H9 (cell line): ENCODE measurements around the gene HK2. TPM values are rescaled to one million over a fixed set of nuclear protein-coding genes. Genes with fewer than 3 reads are reported as not detected.

ENCODE experiments used
- DNase-seq: peaks from one replicate; pipeline ENCODE4 v3.0.0-alpha.2; 2017
- H2AFZ ChIP-seq: one replicate; pipeline ENCODE4 v1.6.1; 2013; ENCODE audit warnings: mild to moderate bottlenecking, low read length, control low read depth, moderate library complexity
- H2AK5ac ChIP-seq: 2 replicates; pipeline ENCODE4 v1.6.1; 2013; ENCODE audit warnings: low read length, control low read depth, mixed read lengths; ENCODE audit not compliant: insufficient read length
- H2BK120ac ChIP-seq: one replicate; pipeline ENCODE4 v1.6.1; 2013; ENCODE audit warnings: low read depth, mild to moderate bottlenecking, low read length, control low read depth, inconsistent platforms; ENCODE audit not compliant: poor library complexity, severe bottlenecking
- H2BK12ac ChIP-seq: 2 replicates; pipeline ENCODE4 v1.6.1; 2013; ENCODE audit warnings: low read length, control low read depth, mixed read lengths, low read depth; ENCODE audit not compliant: insufficient read length
- H2BK15ac ChIP-seq: 2 replicates; pipeline ENCODE4 v1.6.1; 2013; ENCODE audit warnings: low read depth, low read length, control low read depth
- H2BK20ac ChIP-seq: one replicate; pipeline ENCODE4 v1.6.1; 2013; ENCODE audit warnings: low read depth, mild to moderate bottlenecking, low read length, control low read depth, inconsistent platforms; ENCODE audit not compliant: poor library complexity, severe bottlenecking
- H2BK5ac ChIP-seq: 2 replicates; pipeline ENCODE4 v1.6.1; 2013; ENCODE audit warnings: low read length, control low read depth, mixed read lengths; ENCODE audit not compliant: insufficient read length
- H3K14ac ChIP-seq: 2 replicates; pipeline ENCODE4 v1.6.1; 2013; ENCODE audit warnings: low read length, control low read depth; ENCODE audit not compliant: insufficient read depth
- H3K18ac ChIP-seq: 2 replicates; pipeline ENCODE4 v1.6.1; 2013; ENCODE audit warnings: low read depth, mild to moderate bottlenecking, mixed read lengths, low read length, control low read depth; ENCODE audit not compliant: insufficient read length
- H3K23ac ChIP-seq: 2 replicates; pipeline ENCODE4 v1.6.1; 2013; ENCODE audit warnings: low read length, control low read depth, mixed read lengths, low read depth; ENCODE audit not compliant: insufficient read length
- H3K23me2 ChIP-seq: 2 replicates; pipeline ENCODE4 v1.6.1; 2013; ENCODE audit warnings: low read depth, mild to moderate bottlenecking, mixed read lengths, low read length, control low read depth; ENCODE audit not compliant: insufficient read length, poor library complexity, severe bottlenecking
- H3K27ac ChIP-seq: 2 replicates; pipeline ENCODE4 v1.5.1; 2013; ENCODE audit warnings: low read length, control low read depth, mixed read lengths, low read depth; ENCODE audit not compliant: insufficient read length
- H3K27me3 ChIP-seq: 2 replicates; pipeline ENCODE4 v1.6.1; 2013; ENCODE audit warnings: low read length, control low read depth, inconsistent platforms; ENCODE audit not compliant: insufficient read depth
- H3K4ac ChIP-seq: 2 replicates; pipeline ENCODE4 v1.6.1; 2013; ENCODE audit warnings: low read depth, mild to moderate bottlenecking, control low read depth, inconsistent platforms, low read length, moderate library complexity
- H3K4me1 ChIP-seq: 2 replicates; pipeline ENCODE4 v1.6.1; 2013; ENCODE audit warnings: low read length, control low read depth, inconsistent platforms; ENCODE audit not compliant: insufficient read depth
- H3K4me2 ChIP-seq: 2 replicates; pipeline ENCODE4 v1.6.1; 2013; ENCODE audit warnings: low read length, control low read depth, mixed read lengths; ENCODE audit not compliant: insufficient read length, insufficient read depth
- H3K56ac ChIP-seq: 2 replicates; pipeline ENCODE4 v1.6.1; 2013; ENCODE audit warnings: low read depth, mild to moderate bottlenecking, mixed read lengths, low read length, control low read depth; ENCODE audit not compliant: insufficient read length
- H3K79me1 ChIP-seq: 2 replicates; pipeline ENCODE4 v1.6.1; 2013; ENCODE audit warnings: low read depth, mild to moderate bottlenecking, moderate library complexity, low read length, control low read depth, inconsistent platforms; ENCODE audit not compliant: insufficient read depth, poor library complexity, severe bottlenecking
- H3K79me2 ChIP-seq: 2 replicates; pipeline ENCODE4 v1.6.1; 2013; ENCODE audit warnings: low read length, control low read depth, inconsistent platforms; ENCODE audit not compliant: insufficient read depth
- H3K9ac ChIP-seq: 2 replicates; pipeline ENCODE4 v1.6.1; 2013; ENCODE audit warnings: low read length, control low read depth, mixed read lengths; ENCODE audit not compliant: insufficient read length; ENCODE audit errors: extremely low read depth
- H3K9me3 ChIP-seq: one replicate; pipeline ENCODE4 v1.6.1; 2013; ENCODE audit warnings: low read depth, low read length, inconsistent platforms; ENCODE audit not compliant: control insufficient read depth
- H3T11ph ChIP-seq: one replicate; pipeline ENCODE4 v1.6.1; 2013; ENCODE audit warnings: mild to moderate bottlenecking, low read length, control low read depth, inconsistent platforms
- H4K20me1 ChIP-seq: one replicate; pipeline ENCODE4 v1.6.1; 2013; ENCODE audit not compliant: control insufficient read depth, insufficient read length, insufficient read depth
- H4K5ac ChIP-seq: 2 replicates; pipeline ENCODE4 v1.6.1; 2013; ENCODE audit warnings: low read depth, mild to moderate bottlenecking, mixed read lengths, low read length, control low read depth; ENCODE audit not compliant: insufficient read length
- H4K8ac ChIP-seq: replicated peaks from 2 replicates; pipeline ENCODE4 v1.6.1; 2013; ENCODE audit warnings: low read length, control low read depth, mixed read lengths, low read depth; ENCODE audit not compliant: insufficient read length
- H4K91ac ChIP-seq: 2 replicates; pipeline ENCODE4 v1.6.1; 2013; ENCODE audit warnings: low read depth, mild to moderate bottlenecking, moderate library complexity, mixed read lengths, low read length, control low read depth; ENCODE audit not compliant: insufficient read length
- H3K27ac Mint-ChIP-seq, 3 experiments: 2 replicates in 2 of 3; 3 replicates in 1 of 3; pipeline ENCODE4 v1.8.0; 2020 to 2021; ENCODE audit warnings: mixed read lengths in 3 of 3, mild to moderate bottlenecking in 1 of 3, moderate library complexity in 1 of 3
- H3K27me3 Mint-ChIP-seq: 2 replicates; pipeline ENCODE4 v1.8.0; 2021; ENCODE audit warnings: low read depth, mild to moderate bottlenecking, moderate library complexity, mixed read lengths
- H3K36me3 Mint-ChIP-seq, 3 experiments: 2 replicates in 2 of 3; 3 replicates in 1 of 3; pipeline ENCODE4 v1.8.0; 2020 to 2021; ENCODE audit warnings: low read depth in 3 of 3, mixed read lengths in 3 of 3; ENCODE audit not compliant: insufficient read depth in 1 of 3
- H3K4me1 Mint-ChIP-seq, 2 experiments: 2 replicates each; pipeline ENCODE4 v1.8.0; 2020; ENCODE audit warnings: mixed read lengths in 2 of 2
- H3K4me3 Mint-ChIP-seq, 2 experiments: 2 replicates in 1 of 2; 3 replicates in 1 of 2; pipeline ENCODE4 v1.8.0; 2020 to 2021; ENCODE audit warnings: mild to moderate bottlenecking in 2 of 2, mixed read lengths in 2 of 2, moderate library complexity in 1 of 2
- H3K9me3 Mint-ChIP-seq, 2 experiments: 2 replicates in 1 of 2; 3 replicates in 1 of 2; pipeline ENCODE4 v1.8.0; 2020; ENCODE audit warnings: mild to moderate bottlenecking in 2 of 2, mixed read lengths in 2 of 2, moderate library complexity in 1 of 2
- WGBS: extraction: QIAGEN DNeasy Blood & Tissue Kit; methylation state at CpG from one replicate; pipeline ENCODE4 v1.1.7; 2013; ENCODE audit warnings: missing lambda C conversion rate, low lambda C conversion rate, mixed read lengths; ENCODE audit not compliant: insufficient read length; ENCODE audit errors: extremely low coverage; 5-methylcytosine and 5-hydroxymethylcytosine counted together
- total RNA-seq: library from RNA; stranded (reverse); gene quantifications from 2 replicates; pipeline ENCODE4 v1.2.1, GENCODE V29; 2021
- TF ChIP-seq, protein P1 (sequence below): fragments of 200-600 bp; sonication (generic); conservative IDR thresholded peaks from 3 replicates; pipeline ENCODE4 v1.8.0; 2021; ENCODE audit warnings: antibody characterized with exemption, mild to moderate bottlenecking

Gene HK2
- total RNA-seq, 1 experiment from 2014 or later: 54.3 TPM

DNA sequence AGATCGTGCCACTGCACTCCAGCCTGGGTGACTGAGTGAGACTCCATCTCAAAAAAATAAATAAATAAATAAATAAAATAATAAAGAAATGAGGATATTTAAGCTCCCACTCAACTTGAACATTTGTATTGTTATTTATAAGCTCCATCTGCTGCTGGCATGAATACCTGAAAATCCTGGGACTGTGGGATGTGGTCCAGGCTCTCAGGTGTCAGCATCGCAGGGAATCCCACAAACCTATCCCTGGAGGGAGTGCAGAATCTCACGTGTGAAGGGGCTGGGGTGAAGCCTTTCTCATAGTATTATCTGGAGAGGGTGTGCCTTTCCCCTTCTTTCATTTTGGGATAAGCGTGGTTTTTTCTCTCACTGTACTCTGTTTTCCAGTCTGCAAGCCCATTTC lies 77.1 kb downstream of the HK2 start:
- no CpG with 5 or more reads among the region's 4 CpGs for WGBS
- Histone ChIP-seq H3K9ac (no peak overlapping the region), H3K4me2 (no peak overlapping the region), H4K5ac (no peak overlapping the region), H3K23ac (no peak overlapping the region), H2BK12ac (no peak overlapping the region), H2AFZ (no peak overlapping the region), H3K14ac (no peak overlapping the region), H3T11ph (no peak overlapping the region), H4K91ac (no peak overlapping the region), H3K18ac (no peak overlapping the region), H3K23me2 (peaks cover 7% of the 10 kb centered on the region), H2BK120ac (no peak overlapping the region), H3K4ac (no peak overlapping the region), H3K4me1 (no peaks in the 10 kb centered on the region), H3K79me1 (no peaks in the 10 kb centered on the region), H3K27me3 (no peaks in the 10 kb centered on the region), H3K79me2 (no peaks in the 10 kb centered on the region), H3K27ac (no peak overlapping the region), H4K20me1 (no peaks in the 10 kb centered on the region), H3K9me3 (no peaks in the 10 kb centered on the region), H3K56ac (no peak overlapping the region), H2BK20ac (no peak overlapping the region), H2BK5ac (no peak overlapping the region), H4K8ac (no peak overlapping the region), H2AK5ac (no peak overlapping the region), H2BK15ac (no peak overlapping the region)
- no peaks in the 10 kb centered on the region; a peak in 4 of 5 replicates for H3K9me3 Mint-ChIP-seq
- TF ChIP-seq, protein P1, sequence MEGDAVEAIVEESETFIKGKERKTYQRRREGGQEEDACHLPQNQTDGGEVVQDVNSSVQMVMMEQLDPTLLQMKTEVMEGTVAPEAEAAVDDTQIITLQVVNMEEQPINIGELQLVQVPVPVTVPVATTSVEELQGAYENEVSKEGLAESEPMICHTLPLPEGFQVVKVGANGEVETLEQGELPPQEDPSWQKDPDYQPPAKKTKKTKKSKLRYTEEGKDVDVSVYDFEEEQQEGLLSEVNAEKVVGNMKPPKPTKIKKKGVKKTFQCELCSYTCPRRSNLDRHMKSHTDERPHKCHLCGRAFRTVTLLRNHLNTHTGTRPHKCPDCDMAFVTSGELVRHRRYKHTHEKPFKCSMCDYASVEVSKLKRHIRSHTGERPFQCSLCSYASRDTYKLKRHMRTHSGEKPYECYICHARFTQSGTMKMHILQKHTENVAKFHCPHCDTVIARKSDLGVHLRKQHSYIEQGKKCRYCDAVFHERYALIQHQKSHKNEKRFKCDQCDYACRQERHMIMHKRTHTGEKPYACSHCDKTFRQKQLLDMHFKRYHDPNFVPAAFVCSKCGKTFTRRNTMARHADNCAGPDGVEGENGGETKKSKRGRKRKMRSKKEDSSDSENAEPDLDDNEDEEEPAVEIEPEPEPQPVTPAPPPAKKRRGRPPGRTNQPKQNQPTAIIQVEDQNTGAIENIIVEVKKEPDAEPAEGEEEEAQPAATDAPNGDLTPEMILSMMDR: no peak
- no peak overlapping the region for H3K27ac Mint-ChIP-seq
- H3K4me3 Mint-ChIP-seq: no peak overlapping the region
- H3K27me3 Mint-ChIP-seq: peaks cover 31% of the 10 kb centered on the region
- H3K4me1 Mint-ChIP-seq: peaks cover 10 to 12% of the 10 kb centered on the region in 2 experiments
- no peak for DNase-seq
- H3K36me3 Mint-ChIP-seq: peaks cover 0 to 6% (median 0%) of the 10 kb centered on the region in 3 experiments; a peak in 2 of 7 replicates
